K562 (cell line): Measurements from ENCODE around the gene DGKZ.

Experiments
- CTCF ChIP-seq, 3 experiments: IDR thresholded peaks in 2 of 3; conservative IDR thresholded peaks in 1 of 3; 2 replicates each; pipeline ENCODE4 v1.5.1; 2011 to 2012; ENCODE audit warnings: low read length in 3 of 3, mild to moderate bottlenecking in 3 of 3, control low read depth in 2 of 3, improper control_type of control experiment in 1 of 3, inconsistent platforms in 1 of 3, low read depth in 1 of 3, mixed read lengths in 1 of 3, moderate library complexity in 1 of 3; ENCODE audit not compliant: insufficient read depth in 2 of 3
- MXI1 ChIP-seq: IDR thresholded peaks from 2 replicates; pipeline ENCODE4 v1.6.1; 2011; ENCODE audit warnings: low read depth, mild to moderate bottlenecking, improper control_type of control experiment, low read length
- NFYB ChIP-seq: IDR thresholded peaks from 2 replicates; pipeline ENCODE4 v1.6.1; 2011; ENCODE audit warnings: mild to moderate bottlenecking, moderate library complexity; ENCODE audit not compliant: insufficient read length; ENCODE audit errors: extremely low read depth
- UBTF ChIP-seq, 2 experiments: IDR thresholded peaks; 2 replicates each; pipeline ENCODE4 v1.6.1; 2012; ENCODE audit warnings: improper control_type of control experiment in 2 of 2, low read depth in 2 of 2, low read length in 2 of 2, borderline replicate concordance in 1 of 2
- ZFP1 ChIP-seq: fragments of 450-650 bp; formaldehyde crosslinking; IDR thresholded peaks from 2 replicates; pipeline ENCODE4 v1.4.0; 2020; ENCODE audit warnings: mild to moderate bottlenecking, mixed read lengths
- TF ChIP-seq, protein P1 (sequence below): IDR thresholded peaks from 3 replicates; pipeline ENCODE4 v1.6.1; 2011; ENCODE audit warnings: borderline replicate concordance, mild to moderate bottlenecking, moderate library complexity; ENCODE audit not compliant: insufficient read length; ENCODE audit errors: extremely low read depth

DNA sequence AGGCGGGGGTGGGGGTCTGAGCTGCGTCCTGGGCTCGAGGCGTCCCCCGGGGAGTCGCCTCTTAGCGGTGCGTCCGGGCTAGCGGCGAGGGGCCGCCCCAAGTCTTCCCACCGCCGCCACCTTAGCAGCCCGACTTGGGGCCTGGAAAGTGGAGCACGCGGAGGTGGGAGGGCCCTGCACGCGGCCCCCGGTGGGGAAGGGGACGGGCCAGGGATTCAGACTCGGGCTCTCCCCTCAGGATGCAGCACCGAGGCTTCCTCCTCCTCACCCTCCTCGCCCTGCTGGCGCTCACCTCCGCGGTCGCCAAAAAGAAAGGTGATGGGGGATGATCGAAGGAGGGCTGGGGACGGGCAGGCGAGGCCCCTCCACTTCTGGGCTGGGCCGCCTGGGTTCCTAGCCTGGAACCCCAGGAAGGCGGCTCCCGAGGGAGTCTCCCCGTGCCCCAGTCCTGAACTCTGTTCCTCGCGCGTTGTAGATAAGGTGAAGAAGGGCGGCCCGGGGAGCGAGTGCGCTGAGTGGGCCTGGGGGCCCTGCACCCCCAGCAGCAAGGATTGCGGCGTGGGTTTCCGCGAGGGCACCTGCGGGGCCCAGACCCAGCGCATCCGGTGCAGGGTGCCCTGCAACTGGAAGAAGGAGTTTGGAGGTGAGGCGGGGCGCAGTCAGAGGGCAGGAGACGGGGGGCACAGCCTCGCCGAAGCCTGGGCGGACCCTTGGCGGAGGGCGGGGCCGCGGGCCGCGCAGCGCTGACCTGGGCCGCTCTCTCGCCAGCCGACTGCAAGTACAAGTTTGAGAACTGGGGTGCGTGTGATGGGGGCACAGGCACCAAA lies 34.8 kb downstream of the DGKZ start:
- no peak for TF ChIP-seq NFYB
- no peak for TF ChIP-seq MXI1
- TF ChIP-seq UBTF (IDR thresholded peaks at IDR 0.05; ENCODE audit: borderline replicate concordance in 1 of 2, low read depth in 2 of 2, low read length in 2 of 2) = 0 out of 4 replicates have a peak, but pooled peaks have one; percentile 31 to 38
- no peak for TF ChIP-seq CTCF (IDR thresholded peaks at IDR 0.05 in 2 of 3, conservative IDR thresholded peaks at IDR 0.05 in 1 of 3; ENCODE audit: insufficient read depth in 2 of 3, low read depth in 1 of 3, low read length in 3 of 3)
- no peak for TF ChIP-seq ZFP1 (CRISPR knock-in tag)
- TF ChIP-seq, protein P1, sequence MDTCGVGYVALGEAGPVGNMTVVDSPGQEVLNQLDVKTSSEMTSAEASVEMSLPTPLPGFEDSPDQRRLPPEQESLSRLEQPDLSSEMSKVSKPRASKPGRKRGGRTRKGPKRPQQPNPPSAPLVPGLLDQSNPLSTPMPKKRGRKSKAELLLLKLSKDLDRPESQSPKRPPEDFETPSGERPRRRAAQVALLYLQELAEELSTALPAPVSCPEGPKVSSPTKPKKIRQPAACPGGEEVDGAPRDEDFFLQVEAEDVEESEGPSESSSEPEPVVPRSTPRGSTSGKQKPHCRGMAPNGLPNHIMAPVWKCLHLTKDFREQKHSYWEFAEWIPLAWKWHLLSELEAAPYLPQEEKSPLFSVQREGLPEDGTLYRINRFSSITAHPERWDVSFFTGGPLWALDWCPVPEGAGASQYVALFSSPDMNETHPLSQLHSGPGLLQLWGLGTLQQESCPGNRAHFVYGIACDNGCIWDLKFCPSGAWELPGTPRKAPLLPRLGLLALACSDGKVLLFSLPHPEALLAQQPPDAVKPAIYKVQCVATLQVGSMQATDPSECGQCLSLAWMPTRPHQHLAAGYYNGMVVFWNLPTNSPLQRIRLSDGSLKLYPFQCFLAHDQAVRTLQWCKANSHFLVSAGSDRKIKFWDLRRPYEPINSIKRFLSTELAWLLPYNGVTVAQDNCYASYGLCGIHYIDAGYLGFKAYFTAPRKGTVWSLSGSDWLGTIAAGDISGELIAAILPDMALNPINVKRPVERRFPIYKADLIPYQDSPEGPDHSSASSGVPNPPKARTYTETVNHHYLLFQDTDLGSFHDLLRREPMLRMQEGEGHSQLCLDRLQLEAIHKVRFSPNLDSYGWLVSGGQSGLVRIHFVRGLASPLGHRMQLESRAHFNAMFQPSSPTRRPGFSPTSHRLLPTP = no peak
